Measurements from ENCODE around the gene TMEM203. TPM values are rescaled to one million over a fixed set of nuclear protein-coding genes. Genes with fewer than 3 reads are reported as not detected.
A peak's percentile ranks its signal among the peaks of the same experiment; 100 is the strongest.

The TMEM203 gene
- total and polyA plus RNA-seq, 4 donors, result 19.9 to 27.5 (median 21.5) TPM

DNA sequence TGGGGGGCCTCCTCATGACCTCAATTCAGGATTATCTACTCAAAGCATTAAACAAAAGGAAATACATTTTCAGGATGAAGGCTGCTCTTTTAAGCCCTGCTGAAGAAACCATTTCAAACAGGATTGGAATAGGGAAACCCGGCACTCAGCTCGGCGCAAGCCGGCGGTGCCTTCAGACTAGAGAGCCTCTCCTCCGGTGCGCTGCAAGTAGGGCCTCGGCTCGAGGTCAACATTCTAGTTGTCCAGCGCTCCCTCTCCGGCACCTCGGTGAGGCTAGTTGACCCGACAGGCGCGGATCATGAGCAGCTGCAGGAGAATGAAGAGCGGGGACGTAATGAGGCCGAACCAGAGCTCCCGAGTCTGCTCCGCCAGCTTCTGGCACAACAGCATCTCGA lies 720 bp downstream of the TMEM203 start:
- DNase-seq (ENCODE audit: low spot score), result no peak
- WGBS, result 11% methylated on average over 21 of the region's 21 CpGs
- Histone ChIP-seq H3K27me3 (ENCODE audit: control insufficient read depth in 4 of 4, insufficient read depth in 4 of 4, low read length in 3 of 4) (no peaks in the 10 kb centered on the region), H3K27ac (ENCODE audit: low read depth in 1 of 2, low read length in 2 of 2) (peak overlapping the region in 1 of 2 donors; percentile 45), H3K9me3 (ENCODE audit: control insufficient read depth in 4 of 4, low read length in 3 of 4) (no peaks in the 10 kb centered on the region), H3K36me3 (ENCODE audit: control insufficient read depth in 4 of 4, insufficient read depth in 3 of 4, low read depth in 1 of 4, low read length in 3 of 4) (peaks cover 0 to 5% (median 0%) of the 10 kb centered on the region in 4 donors), H3K9ac (ENCODE audit: low read depth in 1 of 2, low read length in 2 of 2) (peak overlapping the region; percentile 29 to 82), H3K4me3 (ENCODE audit: low read depth in 1 of 3, low read length in 3 of 3) (peak overlapping the region; percentile 90 to 98 (median 96)), H3K4me1 (ENCODE audit: control insufficient read depth in 4 of 4, insufficient read depth in 4 of 4, low read length in 3 of 4) (peaks cover 25 to 62% (median 55%) of the 10 kb centered on the region in 4 donors)
- TF ChIP-seq, protein P1, sequence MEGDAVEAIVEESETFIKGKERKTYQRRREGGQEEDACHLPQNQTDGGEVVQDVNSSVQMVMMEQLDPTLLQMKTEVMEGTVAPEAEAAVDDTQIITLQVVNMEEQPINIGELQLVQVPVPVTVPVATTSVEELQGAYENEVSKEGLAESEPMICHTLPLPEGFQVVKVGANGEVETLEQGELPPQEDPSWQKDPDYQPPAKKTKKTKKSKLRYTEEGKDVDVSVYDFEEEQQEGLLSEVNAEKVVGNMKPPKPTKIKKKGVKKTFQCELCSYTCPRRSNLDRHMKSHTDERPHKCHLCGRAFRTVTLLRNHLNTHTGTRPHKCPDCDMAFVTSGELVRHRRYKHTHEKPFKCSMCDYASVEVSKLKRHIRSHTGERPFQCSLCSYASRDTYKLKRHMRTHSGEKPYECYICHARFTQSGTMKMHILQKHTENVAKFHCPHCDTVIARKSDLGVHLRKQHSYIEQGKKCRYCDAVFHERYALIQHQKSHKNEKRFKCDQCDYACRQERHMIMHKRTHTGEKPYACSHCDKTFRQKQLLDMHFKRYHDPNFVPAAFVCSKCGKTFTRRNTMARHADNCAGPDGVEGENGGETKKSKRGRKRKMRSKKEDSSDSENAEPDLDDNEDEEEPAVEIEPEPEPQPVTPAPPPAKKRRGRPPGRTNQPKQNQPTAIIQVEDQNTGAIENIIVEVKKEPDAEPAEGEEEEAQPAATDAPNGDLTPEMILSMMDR (IDR thresholded peaks at IDR 0.05; ENCODE audit: low read depth, low read length, missing input control), result no peak
- TF ChIP-seq NR2F2 (IDR thresholded peaks at IDR 0.05) (no peak), RAD21 (IDR thresholded peaks at IDR 0.05) (no peak), GABPA (IDR thresholded peaks at IDR 0.05 in 1 of 2, conservative IDR thresholded peaks at IDR 0.05 in 1 of 2) (no peak), TAF1 (conservative IDR thresholded peaks at IDR 0.05) (no peak), SP1 (IDR thresholded peaks at IDR 0.05) (no peak), FOXA1 (IDR thresholded peaks at IDR 0.05) (no peak), HNF4G (IDR thresholded peaks at IDR 0.05) (no peak), EGR1 (IDR thresholded peaks at IDR 0.05; ENCODE audit: low read depth in 2 of 2) (no peak), YY1 (IDR thresholded peaks at IDR 0.05) (no peak), HNF4A (conservative IDR thresholded peaks at IDR 0.05) (no peak), JUND (IDR thresholded peaks at IDR 0.05) (no peak), FOXA2 (IDR thresholded peaks at IDR 0.05) (no peak), RXRA (IDR thresholded peaks at IDR 0.05) (no peak)
- TF ChIP-seq, protein P2, sequence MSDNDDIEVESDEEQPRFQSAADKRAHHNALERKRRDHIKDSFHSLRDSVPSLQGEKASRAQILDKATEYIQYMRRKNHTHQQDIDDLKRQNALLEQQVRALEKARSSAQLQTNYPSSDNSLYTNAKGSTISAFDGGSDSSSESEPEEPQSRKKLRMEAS (IDR thresholded peaks at IDR 0.05), result no peak
- TF ChIP-seq, protein P3, sequence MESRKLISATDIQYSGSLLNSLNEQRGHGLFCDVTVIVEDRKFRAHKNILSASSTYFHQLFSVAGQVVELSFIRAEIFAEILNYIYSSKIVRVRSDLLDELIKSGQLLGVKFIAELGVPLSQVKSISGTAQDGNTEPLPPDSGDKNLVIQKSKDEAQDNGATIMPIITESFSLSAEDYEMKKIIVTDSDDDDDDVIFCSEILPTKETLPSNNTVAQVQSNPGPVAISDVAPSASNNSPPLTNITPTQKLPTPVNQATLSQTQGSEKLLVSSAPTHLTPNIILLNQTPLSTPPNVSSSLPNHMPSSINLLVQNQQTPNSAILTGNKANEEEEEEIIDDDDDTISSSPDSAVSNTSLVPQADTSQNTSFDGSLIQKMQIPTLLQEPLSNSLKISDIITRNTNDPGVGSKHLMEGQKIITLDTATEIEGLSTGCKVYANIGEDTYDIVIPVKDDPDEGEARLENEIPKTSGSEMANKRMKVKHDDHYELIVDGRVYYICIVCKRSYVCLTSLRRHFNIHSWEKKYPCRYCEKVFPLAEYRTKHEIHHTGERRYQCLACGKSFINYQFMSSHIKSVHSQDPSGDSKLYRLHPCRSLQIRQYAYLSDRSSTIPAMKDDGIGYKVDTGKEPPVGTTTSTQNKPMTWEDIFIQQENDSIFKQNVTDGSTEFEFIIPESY (IDR thresholded peaks at IDR 0.05), result no peak
- TF ChIP-seq, protein P4, sequence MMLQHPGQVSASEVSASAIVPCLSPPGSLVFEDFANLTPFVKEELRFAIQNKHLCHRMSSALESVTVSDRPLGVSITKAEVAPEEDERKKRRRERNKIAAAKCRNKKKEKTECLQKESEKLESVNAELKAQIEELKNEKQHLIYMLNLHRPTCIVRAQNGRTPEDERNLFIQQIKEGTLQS (IDR thresholded peaks at IDR 0.05), result no peak
- TF ChIP-seq, protein P5, sequence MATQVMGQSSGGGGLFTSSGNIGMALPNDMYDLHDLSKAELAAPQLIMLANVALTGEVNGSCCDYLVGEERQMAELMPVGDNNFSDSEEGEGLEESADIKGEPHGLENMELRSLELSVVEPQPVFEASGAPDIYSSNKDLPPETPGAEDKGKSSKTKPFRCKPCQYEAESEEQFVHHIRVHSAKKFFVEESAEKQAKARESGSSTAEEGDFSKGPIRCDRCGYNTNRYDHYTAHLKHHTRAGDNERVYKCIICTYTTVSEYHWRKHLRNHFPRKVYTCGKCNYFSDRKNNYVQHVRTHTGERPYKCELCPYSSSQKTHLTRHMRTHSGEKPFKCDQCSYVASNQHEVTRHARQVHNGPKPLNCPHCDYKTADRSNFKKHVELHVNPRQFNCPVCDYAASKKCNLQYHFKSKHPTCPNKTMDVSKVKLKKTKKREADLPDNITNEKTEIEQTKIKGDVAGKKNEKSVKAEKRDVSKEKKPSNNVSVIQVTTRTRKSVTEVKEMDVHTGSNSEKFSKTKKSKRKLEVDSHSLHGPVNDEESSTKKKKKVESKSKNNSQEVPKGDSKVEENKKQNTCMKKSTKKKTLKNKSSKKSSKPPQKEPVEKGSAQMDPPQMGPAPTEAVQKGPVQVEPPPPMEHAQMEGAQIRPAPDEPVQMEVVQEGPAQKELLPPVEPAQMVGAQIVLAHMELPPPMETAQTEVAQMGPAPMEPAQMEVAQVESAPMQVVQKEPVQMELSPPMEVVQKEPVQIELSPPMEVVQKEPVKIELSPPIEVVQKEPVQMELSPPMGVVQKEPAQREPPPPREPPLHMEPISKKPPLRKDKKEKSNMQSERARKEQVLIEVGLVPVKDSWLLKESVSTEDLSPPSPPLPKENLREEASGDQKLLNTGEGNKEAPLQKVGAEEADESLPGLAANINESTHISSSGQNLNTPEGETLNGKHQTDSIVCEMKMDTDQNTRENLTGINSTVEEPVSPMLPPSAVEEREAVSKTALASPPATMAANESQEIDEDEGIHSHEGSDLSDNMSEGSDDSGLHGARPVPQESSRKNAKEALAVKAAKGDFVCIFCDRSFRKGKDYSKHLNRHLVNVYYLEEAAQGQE (IDR thresholded peaks at IDR 0.05), result no peak
